K562 (cell line): ENCODE data around the gene BAZ2A. TPM values are rescaled to one million over a fixed set of nuclear protein-coding genes. Genes with fewer than 3 reads are reported as not detected.

Source experiments
- ATAC-seq: fragments of 200-7000 bp; cut with Tn5 transposase; 3 replicates; pipeline ENCODE4 v1.9.1; 2020; ENCODE audit warnings: moderate library complexity
- BruUV-seq: library from RNA; stranded (reverse); fragments of 400-500 nt; replicated peaks from 2 replicates; lab custom pipeline; 2021; lab: Mats Ljungman, UMichigan
- CTCF ChIA-PET: fragments of 300-600 bp; formaldehyde crosslinking; extraction: SDS; loops from one replicate; lab custom pipeline; 2021; ENCODE audit warnings: low intra/inter-chr PET ratio; lab: Yijun Ruan, JAX
- POLR2A ChIA-PET: fragments of 300-600, 350-650 bp; sonication (Branson Sonifier 250); formaldehyde crosslinking; extraction: SDS; loops from one replicate; lab custom pipeline; 2021; ENCODE audit warnings: antibody characterized with exemption, inconsistent platforms; lab: Yijun Ruan, JAX
- DNase-seq, 4 experiments: peaks; one replicate each; pipeline versions ENCODE4 v3.0.0 to v3.0.0-alpha.2; 2011 to 2018; ENCODE audit warnings: low spot score in 3 of 4, mixed read lengths in 3 of 4; ENCODE audit errors: extremely low read depth in 1 of 4
- FAIRE-seq: peaks from 2 replicates; lab custom pipeline; 2011; peaks lifted over from hg19 to GRCh38; lab: Jason Lieb, UNC
- H2AFZ ChIP-seq: 2 replicates; pipeline ENCODE4 v1.6.0; 2011; ENCODE audit warnings: low read depth, low read length, control low read depth, inconsistent platforms
- H3K27ac ChIP-seq: fragments of 200-600 bp; 3 replicates; pipeline ENCODE4 v1.8.0; 2011; ENCODE audit warnings: low read depth, mild to moderate bottlenecking, control low read depth, inconsistent platforms, low read length, moderate library complexity, mixed read lengths; ENCODE audit errors: extremely low read depth
- H3K27me3 ChIP-seq, 2 experiments: fragments of 300-600 bp in 1 of 2; 2 replicates in 1 of 2; 3 replicates in 1 of 2; pipeline versions ENCODE4 v1.6.0 to v1.8.0; 2011; ENCODE audit warnings: inconsistent platforms in 2 of 2, low read length in 2 of 2, mild to moderate bottlenecking in 1 of 2, mixed read lengths in 1 of 2, moderate library complexity in 1 of 2; ENCODE audit not compliant: control insufficient read depth in 2 of 2, insufficient read depth in 2 of 2
- H3K36me3 ChIP-seq: fragments of 300-600 bp; 3 replicates; pipeline ENCODE4 v1.8.0; 2011; ENCODE audit warnings: mild to moderate bottlenecking, low read length, inconsistent platforms; ENCODE audit not compliant: control insufficient read depth, insufficient read depth
- H3K4me1 ChIP-seq, 2 experiments: fragments of 200-600 bp in 1 of 2; replicated peaks in 1 of 2; 2 replicates in 1 of 2; 3 replicates in 1 of 2; pipeline versions ENCODE4 v1.5.1 to v1.8.0; 2011; ENCODE audit warnings: inconsistent platforms in 2 of 2, low read length in 2 of 2, mild to moderate bottlenecking in 1 of 2, mixed read lengths in 1 of 2, moderate library complexity in 1 of 2; ENCODE audit not compliant: control insufficient read depth in 2 of 2, insufficient read depth in 2 of 2
- H3K4me2 ChIP-seq: 2 replicates; pipeline ENCODE4 v1.6.1; 2011; ENCODE audit warnings: low read length, control low read depth, inconsistent platforms, mixed read lengths; ENCODE audit not compliant: insufficient read depth
- H3K4me3 ChIP-seq: fragments of 200-600 bp; sonication (generic), shearing (Covaris generic); 2 replicates; pipeline ENCODE4 v1.5.1; 2016; ENCODE audit warnings: control low read depth, inconsistent platforms
- H3K79me2 ChIP-seq: fragments of 200-600 bp; 3 replicates; pipeline ENCODE4 v1.8.0; 2011; ENCODE audit warnings: low read length, inconsistent platforms; ENCODE audit not compliant: control insufficient read depth, insufficient read depth
- H3K9ac ChIP-seq, 2 experiments: 2 replicates each; pipeline versions ENCODE4 v1.6.0 to v1.6.1; 2011; ENCODE audit warnings: low read depth in 2 of 2, low read length in 2 of 2, control low read depth in 1 of 2, inconsistent platforms in 1 of 2, mild to moderate bottlenecking in 1 of 2, mixed read lengths in 1 of 2; ENCODE audit not compliant: insufficient read depth in 1 of 2
- H3K9me1 ChIP-seq: one replicate; pipeline ENCODE4 v1.6.0; 2011; ENCODE audit warnings: inconsistent platforms, mild to moderate bottlenecking, low read length, moderate library complexity; ENCODE audit not compliant: control insufficient read depth, insufficient read depth
- H3K9me3 ChIP-seq: replicated peaks from 2 replicates; pipeline ENCODE4 v1.5.1; 2011; ENCODE audit warnings: low read depth, low read length, inconsistent platforms; ENCODE audit not compliant: control insufficient read depth, insufficient read depth
- H4K20me1 ChIP-seq: replicated peaks from 2 replicates; pipeline ENCODE4 v1.6.1; 2011; ENCODE audit warnings: low read length, inconsistent platforms, mixed read lengths; ENCODE audit not compliant: control insufficient read depth, insufficient read depth
- ARID1B ChIP-seq: fragments of 450-650 bp; IDR thresholded peaks from 2 replicates; pipeline ENCODE4 v1.6.1; 2016; ENCODE audit warnings: antibody characterized with exemption, mild to moderate bottlenecking, inconsistent platforms
- GABPB1 ChIP-seq: sonication (generic); formaldehyde crosslinking; IDR thresholded peaks from 2 replicates; pipeline ENCODE4 v1.8.0; 2022; ENCODE audit warnings: mild to moderate bottlenecking, missing genetic modification reagents
- JUND ChIP-seq, 2 experiments: IDR thresholded peaks; 2 replicates in 1 of 2; 3 replicates in 1 of 2; pipeline ENCODE4 v1.6.1; 2011; ENCODE audit warnings: borderline replicate concordance in 2 of 2, low read depth in 2 of 2, low read length in 2 of 2, improper control_type of control experiment in 1 of 2, missing biosample characterization in 1 of 2, missing genetic modification characterization in 1 of 2, missing genetic modification reagents in 1 of 2
- NCOR1 ChIP-seq: fragments of 450-650 bp; IDR thresholded peaks from 2 replicates; pipeline ENCODE4 v1.6.1; 2016; ENCODE audit warnings: mild to moderate bottlenecking, moderate library complexity
- NR2C1 ChIP-seq, 2 experiments: fragments of 450-650 bp; IDR thresholded peaks; 2 replicates each; pipeline ENCODE4 v1.6.1; 2017; ENCODE audit warnings: mild to moderate bottlenecking in 2 of 2, antibody characterized with exemption in 1 of 2, inconsistent platforms in 1 of 2, missing compliant biosample characterization in 1 of 2, missing genetic modification characterization in 1 of 2
- POLR2AphosphoS5 ChIP-seq: IDR thresholded peaks from 2 replicates; pipeline ENCODE4 v1.6.1; 2011; ENCODE audit warnings: mild to moderate bottlenecking, low read depth, low read length, moderate library complexity; ENCODE audit not compliant: control insufficient read depth, insufficient read depth
- RNF2 ChIP-seq: sonication (generic); IDR thresholded peaks from 2 replicates; pipeline ENCODE4 v1.6.1; 2016
- SMARCE1 ChIP-seq: fragments of 450-650 bp; IDR thresholded peaks from 2 replicates; pipeline ENCODE4 v1.7.1; 2016; ENCODE audit warnings: mild to moderate bottlenecking
- TBL1XR1 ChIP-seq, 2 experiments: IDR thresholded peaks; 2 replicates each; pipeline ENCODE4 v1.6.1; 2012; ENCODE audit warnings: improper control_type of control experiment in 2 of 2, low read length in 2 of 2, mild to moderate bottlenecking in 1 of 2
- TEAD4 ChIP-seq, 2 experiments: sonication (generic) in 1 of 2; formaldehyde crosslinking in 1 of 2; IDR thresholded peaks; 2 replicates each; pipeline versions ENCODE4 v1.6.1 to v1.8.0; 2012 to 2022; ENCODE audit warnings: borderline replicate concordance in 1 of 2, inconsistent platforms in 1 of 2, low read length in 1 of 2, mild to moderate bottlenecking in 1 of 2, missing genetic modification reagents in 1 of 2
- TRIM24 ChIP-seq, 2 experiments: fragments of 450-650 bp; IDR thresholded peaks; 2 replicates each; pipeline ENCODE4 v1.6.1; 2016
- ZEB2 ChIP-seq: fragments of 450-650 bp; IDR thresholded peaks from 2 replicates; pipeline ENCODE4 v1.6.1; 2016
- ZKSCAN1 ChIP-seq: fragments of 150-350 bp; IDR thresholded peaks from 2 replicates; pipeline ENCODE4 v1.6.1; 2016; ENCODE audit warnings: low read depth, low read length
- ZNF586 ChIP-seq: fragments of 450-650 bp; formaldehyde crosslinking; conservative IDR thresholded peaks from 2 replicates; pipeline ENCODE4 v1.4.0; 2020; ENCODE audit warnings: mild to moderate bottlenecking, moderate library complexity
- WGBS: fragments of 100-300 bp; shearing (Covaris generic); methylation state at CpG from one replicate; pipeline ENCODE4 v1.1.6; 2016; ENCODE audit warnings: low coverage, mixed read lengths; ENCODE audit not compliant: insufficient coverage; ENCODE audit errors: missing lambda C conversion rate; 5-methylcytosine and 5-hydroxymethylcytosine counted together
- in situ Hi-C: fragments of 300-500 bp; cut with MboI; formaldehyde crosslinking; loops from 4 replicates; pipeline ENCODE4 v1.15.0; 2018; ENCODE audit warnings: inconsistent platforms, mixed read lengths
- intact Hi-C: fragments of 100-400 bp; cut with micrococcal nuclease; formaldehyde crosslinking; loops from 2 replicates; pipeline ENCODE4 v1.14.2; 2022
- polyA plus RNA-seq, 8 experiments: library from polyadenylated mRNA; depleted of rRNA in 4 of 8; stranded (reverse) in 5 of 8; unstranded in 3 of 8; fragments of >200 nt; fragmentation: Nextera tagmentation in 2 of 8; fragmentation: Illumina TruSeq in 1 of 8; extraction: Ambion mirVana in 2 of 8; extraction: Trizol in 1 of 8; gene quantifications; 2 replicates each; pipeline versions ENCODE4 v1.2.1 to v1.2.3, GENCODE V29; 2011 to 2014; ENCODE audit warnings: inconsistent platforms in 1 of 8, missing spikeins in 1 of 8
- total RNA-seq, 7 experiments: library from RNA; depleted of rRNA in 6 of 7; stranded (reverse); fragments of >200 nt in 6 of 7; fragmentation: Illumina TruSeq in 2 of 7; extraction: Trizol in 2 of 7; gene quantifications; 2 replicates each; pipeline versions ENCODE4 v1.2.1 to v1.2.3, GENCODE V29; 2011 to 2021; ENCODE audit warnings: low replicate concordance in 1 of 7
- TF ChIP-seq, protein P1 (sequence below): fragments of 250-450 bp; sonication (Bioruptor Pico); IDR thresholded peaks from 2 replicates; pipeline ENCODE4 v1.8.0; 2022; ENCODE audit warnings: moderate library complexity, mild to moderate bottlenecking, inconsistent platforms
- TF ChIP-seq, protein P2 (sequence below): sonication (generic); formaldehyde crosslinking; IDR thresholded peaks from 2 replicates; pipeline ENCODE4 v1.8.0; 2022; ENCODE audit warnings: missing genetic modification reagents, mild to moderate bottlenecking, borderline replicate concordance

The BAZ2A gene
- total and polyA plus RNA-seq, 9 of the 15 experiments (the other 6 are each of a cell fraction or from before 2014, with no cell fraction given): 4.5 to 86.4 (median 26.2) TPM

DNA sequence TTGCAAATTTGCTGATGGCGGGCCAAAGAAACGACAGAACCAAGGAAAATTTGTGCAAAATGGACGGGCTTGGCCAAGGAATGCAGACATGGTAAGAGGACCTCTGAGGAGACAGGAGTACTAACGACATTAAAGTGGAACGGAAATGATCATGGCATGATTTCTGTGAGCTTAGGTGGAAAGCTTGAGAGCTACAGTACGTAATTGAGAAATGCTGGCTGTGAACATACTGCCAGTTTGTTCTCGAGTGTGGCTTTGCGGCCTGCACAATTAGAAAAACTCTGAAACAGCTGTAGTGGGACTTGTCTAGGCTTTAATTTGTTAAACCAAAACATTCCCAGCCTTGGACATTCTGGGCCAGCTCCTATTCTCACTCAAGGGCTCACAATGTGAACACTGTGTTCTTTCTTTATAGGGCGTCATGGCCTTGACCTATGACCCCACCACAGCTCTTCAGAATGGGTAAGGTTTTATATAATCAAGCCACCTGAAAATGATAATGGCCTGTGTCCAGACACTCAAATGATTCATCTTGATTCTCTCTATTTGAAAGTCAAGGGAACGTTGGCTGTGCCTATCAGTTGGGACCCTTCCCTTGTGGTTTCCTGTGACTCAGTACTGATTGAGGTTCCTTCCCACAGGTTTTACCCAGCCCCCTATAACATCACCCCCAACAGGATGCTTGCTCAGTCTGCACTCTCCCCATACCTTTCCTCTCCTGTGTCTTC, 48.5 kb downstream of the BAZ2A start:
- Histone ChIP-seq H3K27ac (no peak overlapping the region), H2AFZ (no peak overlapping the region), H3K36me3 (no peaks in the 10 kb centered on the region), H4K20me1 (no peaks in the 10 kb centered on the region), H3K9me3 (no peaks in the 10 kb centered on the region), H3K79me2 (no peaks in the 10 kb centered on the region), H3K27me3 (no peaks in the 10 kb centered on the region), H3K4me2 (no peak overlapping the region), H3K9me1 (no peaks in the 10 kb centered on the region), H3K4me3 (no peak overlapping the region), H3K9ac (no peak overlapping the region), H3K4me1 (peaks cover 0 to 9% of the 10 kb centered on the region in 2 experiments; a peak in 1 of 5 replicates)
- WGBS: 53% methylated on average over 10 of the region's 10 CpGs
- CTCF ChIA-PET: no interaction called here
- DNase-seq (peak; percentile 50 to 67 (median 56)), ATAC-seq (peak; percentile 74), FAIRE-seq (peak; percentile 78)
- BruUV-seq: no TSS peak
- POLR2A ChIA-PET: interaction anchor here (1.1 to 1.3 kb wide), 2 partner anchors 12 to 30 kb away, joined by 3 to 4 read pairs; no protein-coding TSS in a partner anchor
- in situ Hi-C loops: no loop called here
- intact Hi-C loops: no loop called here
- TF ChIP-seq SMARCE1 (peak; percentile 74; the same call in 1 of the 2 replicates), NR2C1 (IDR thresholded peaks at IDR 0.05) (peak; percentile 67; the same call in 1 of the 2 replicates), NR2C1 (tag; IDR thresholded peaks at IDR 0.05) (peak; percentile 71), TEAD4 (IDR thresholded peaks at IDR 0.05; ENCODE audit: low read length) (peak; percentile 60), TEAD4 (CRISPR knock-in tag; IDR thresholded peaks at IDR 0.05; ENCODE audit: borderline replicate concordance) (no peak), GABPB1 (CRISPR knock-in tag) (no peak), NCOR1 (peak; percentile 52), RNF2 (0 out of 2 replicates have a peak, but pooled peaks have one; percentile 28), JUND (IDR thresholded peaks at IDR 0.05; ENCODE audit: borderline replicate concordance, low read depth, low read length) (peak; percentile 78), JUND (tag; IDR thresholded peaks at IDR 0.05; ENCODE audit: borderline replicate concordance, low read depth, low read length) (peak; percentile 36; the same call in 1 of the 3 replicates), ZKSCAN1 (no peak), ARID1B (peak; percentile 78), ZEB2 (peak; percentile 36; the same call in 1 of the 2 replicates), POLR2AphosphoS5 (peak; percentile 44; the same call in 1 of the 2 replicates), TRIM24 (IDR thresholded peaks at IDR 0.05) (0 out of 4 replicates have a peak, but pooled peaks of 1 of the 2 experiments have one; percentile 15), ZNF586 (CRISPR knock-in tag) (no peak), TBL1XR1 (IDR thresholded peaks at IDR 0.05; ENCODE audit: low read length in 2 of 2) (0 out of 4 replicates have a peak, but pooled peaks of 1 of the 2 experiments have one; percentile 26)
- TF ChIP-seq, protein P1, sequence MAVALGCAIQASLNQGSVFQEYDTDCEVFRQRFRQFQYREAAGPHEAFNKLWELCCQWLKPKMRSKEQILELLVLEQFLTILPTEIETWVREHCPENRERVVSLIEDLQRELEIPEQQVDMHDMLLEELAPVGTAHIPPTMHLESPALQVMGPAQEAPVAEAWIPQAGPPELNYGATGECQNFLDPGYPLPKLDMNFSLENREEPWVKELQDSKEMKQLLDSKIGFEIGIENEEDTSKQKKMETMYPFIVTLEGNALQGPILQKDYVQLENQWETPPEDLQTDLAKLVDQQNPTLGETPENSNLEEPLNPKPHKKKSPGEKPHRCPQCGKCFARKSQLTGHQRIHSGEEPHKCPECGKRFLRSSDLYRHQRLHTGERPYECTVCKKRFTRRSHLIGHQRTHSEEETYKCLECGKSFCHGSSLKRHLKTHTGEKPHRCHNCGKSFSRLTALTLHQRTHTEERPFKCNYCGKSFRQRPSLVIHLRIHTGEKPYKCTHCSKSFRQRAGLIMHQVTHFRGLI: no peak
- TF ChIP-seq, protein P2, sequence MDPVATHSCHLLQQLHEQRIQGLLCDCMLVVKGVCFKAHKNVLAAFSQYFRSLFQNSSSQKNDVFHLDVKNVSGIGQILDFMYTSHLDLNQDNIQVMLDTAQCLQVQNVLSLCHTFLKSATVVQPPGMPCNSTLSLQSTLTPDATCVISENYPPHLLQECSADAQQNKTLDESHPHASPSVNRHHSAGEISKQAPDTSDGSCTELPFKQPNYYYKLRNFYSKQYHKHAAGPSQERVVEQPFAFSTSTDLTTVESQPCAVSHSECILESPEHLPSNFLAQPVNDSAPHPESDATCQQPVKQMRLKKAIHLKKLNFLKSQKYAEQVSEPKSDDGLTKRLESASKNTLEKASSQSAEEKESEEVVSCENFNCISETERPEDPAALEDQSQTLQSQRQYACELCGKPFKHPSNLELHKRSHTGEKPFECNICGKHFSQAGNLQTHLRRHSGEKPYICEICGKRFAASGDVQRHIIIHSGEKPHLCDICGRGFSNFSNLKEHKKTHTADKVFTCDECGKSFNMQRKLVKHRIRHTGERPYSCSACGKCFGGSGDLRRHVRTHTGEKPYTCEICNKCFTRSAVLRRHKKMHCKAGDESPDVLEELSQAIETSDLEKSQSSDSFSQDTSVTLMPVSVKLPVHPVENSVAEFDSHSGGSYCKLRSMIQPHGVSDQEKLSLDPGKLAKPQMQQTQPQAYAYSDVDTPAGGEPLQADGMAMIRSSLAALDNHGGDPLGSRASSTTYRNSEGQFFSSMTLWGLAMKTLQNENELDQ: no peak
